Left lung (tissue), 10 donors: ENCODE data around the gene MAN1C1. TPM values are rescaled to one million over a fixed set of nuclear protein-coding genes. Genes with fewer than 3 reads are reported as not detected.

ENCODE experiments used
- ATAC-seq: fragments of 200-7000 bp; cut with Tn5 transposase; one replicate; pipeline ENCODE4 v1.9.1; 2020; ENCODE audit warnings: moderate library complexity
- DNase-seq, 4 donors: peaks; one replicate each; pipeline ENCODE4 v3.0.0-alpha.2; 2013 to 2020
- H3K27ac ChIP-seq, 2 donors: fragments of 200-600 bp; sonication (generic) in 1 of 2; one replicate each; pipeline versions ENCODE4 v1.5.0 to v1.8.0; 2020 to 2021
- H3K27me3 ChIP-seq, 2 donors: fragments of 200-600 bp; sonication (generic) in 1 of 2; one replicate each; pipeline versions ENCODE4 v1.5.0 to v1.8.0; 2020 to 2021
- H3K36me3 ChIP-seq, 2 donors: fragments of 200-600 bp; sonication (generic) in 1 of 2; one replicate each; pipeline versions ENCODE4 v1.5.0 to v1.8.0; 2020 to 2021
- H3K4me1 ChIP-seq, 2 donors: fragments of 200-600 bp; one replicate each; pipeline ENCODE4 v1.8.0; 2021
- H3K4me3 ChIP-seq, 2 donors: fragments of 200-600 bp; sonication (generic) in 1 of 2; one replicate each; pipeline versions ENCODE4 v1.5.0 to v1.8.0; 2020 to 2021; ENCODE audit warnings: mild to moderate bottlenecking in 1 of 2
- H3K9me3 ChIP-seq, 2 donors: fragments of 200-600 bp; sonication (generic) in 1 of 2; one replicate each; pipeline versions ENCODE4 v1.5.0 to v1.8.0; 2020 to 2021
- CTCF ChIP-seq, 2 donors: fragments of 200-600 bp; sonication (generic) in 1 of 2; IDR thresholded peaks; one replicate each; pipeline versions ENCODE4 v1.5.0 to v1.8.0; 2021; ENCODE audit warnings: antibody characterized with exemption in 2 of 2
- intact Hi-C, 2 donors: fragments of 100-400 bp; cut with DNase I; formaldehyde crosslinking; loops; one replicate each; pipeline versions ENCODE4 v1.11.2 to v1.14.2; 2022
- polyA plus RNA-seq, 6 donors: library from polyadenylated mRNA; unstranded; fragments of 120-200 nt; gene quantifications; one replicate each; pipeline ENCODE4 v1.2.1, GENCODE V29; 2013; ENCODE audit not compliant: insufficient read length in 6 of 6
- total RNA-seq, 2 donors: library from RNA; stranded (reverse); fragmentation: NEBNext Ultra II Directional; extraction: Animal tissue kit (Norgen Biotek cat#: 25700); gene quantifications; one replicate each; pipeline ENCODE4 v1.2.1, GENCODE V29; 2021
- donor health status: DM: no; HTN: yes; CAD: no.
- donor health status: DM: no; HTN: no; CAD: no.

MAN1C1 gene
- total and polyA plus RNA-seq, 8 donors: 14.9 to 20.3 (median 16.1) TPM

- peaks cover 0 to 57% of the 10 kb centered on the region in 2 donors for H3K36me3 ChIP-seq
- no peak for ATAC-seq
Observed at GRCh38 chr1:25806418-25806817, 189.8 kb downstream of the MAN1C1 start.

GRCh38 chr1:25807480-25808390 lies 191.1 kb downstream of the MAN1C1 start:
- H3K27me3 ChIP-seq: no peaks in the 10 kb centered on the region
- peaks cover 19 to 62% of the 10 kb centered on the region in 2 donors for H3K4me1 ChIP-seq
- peaks cover 0 to 64% of the 10 kb centered on the region in 2 donors for H3K36me3 ChIP-seq
- ATAC-seq (no peak), DNase-seq (no peak)
- H3K27ac ChIP-seq: peak overlapping the region in 1 of 2 donors; percentile 41
- H3K9me3 ChIP-seq: no peaks in the 10 kb centered on the region
- H3K4me3 ChIP-seq: no peak overlapping the region
- TF ChIP-seq CTCF (IDR thresholded peaks at IDR 0.05): no peak
- intact Hi-C loops: no loop called here

More at GRCh38 chr1:25806418-25806817, 189.8 kb downstream of the MAN1C1 start:
- H3K4me1 ChIP-seq: peaks cover 19 to 71% of the 10 kb centered on the region in 2 donors
- TF ChIP-seq CTCF (IDR thresholded peaks at IDR 0.05): no peak
- no peaks in the 10 kb centered on the region for H3K27me3 ChIP-seq
- no peak for DNase-seq
- H3K9me3 ChIP-seq: no peaks in the 10 kb centered on the region
- intact Hi-C loops: no loop called here
- no peak overlapping the region for H3K4me3 ChIP-seq
- H3K27ac ChIP-seq: no peak overlapping the region

GRCh38 chr1:25808481-25809244 lies 192.1 kb downstream of the MAN1C1 start:
- Histone ChIP-seq H3K27me3 (no peaks in the 10 kb centered on the region), H3K27ac (no peak overlapping the region), H3K9me3 (no peaks in the 10 kb centered on the region), H3K4me3 (no peak overlapping the region), H3K36me3 (peaks cover 0 to 71% of the 10 kb centered on the region in 2 donors), H3K4me1 (peaks cover 19 to 53% of the 10 kb centered on the region in 2 donors)
- DNase-seq (no peak), ATAC-seq (no peak)
- TF ChIP-seq CTCF (IDR thresholded peaks at IDR 0.05): no peak
- intact Hi-C loops: no loop called here

GRCh38 chr1:25809283-25809926 lies 192.8 kb downstream of the MAN1C1 start:
- peaks cover 19 to 46% of the 10 kb centered on the region in 2 donors for H3K4me1 ChIP-seq
- no peaks in the 10 kb centered on the region for H3K27me3 ChIP-seq
- DNase-seq (no peak), ATAC-seq (no peak)
- H3K27ac ChIP-seq: no peak overlapping the region
- no peak overlapping the region for H3K4me3 ChIP-seq
- intact Hi-C loops: no loop called here
- no peak for TF ChIP-seq CTCF (IDR thresholded peaks at IDR 0.05)
- peaks cover 0 to 78% of the 10 kb centered on the region in 2 donors for H3K36me3 ChIP-seq
- H3K9me3 ChIP-seq: no peaks in the 10 kb centered on the region
